HepG2 (cell line): Measurements from ENCODE around the gene VPS18. TPM values are rescaled to one million over a fixed set of nuclear protein-coding genes. Genes with fewer than 3 reads are reported as not detected.

ENCODE experiments used
- ATAD3A ChIP-seq: sonication (generic); formaldehyde crosslinking; IDR thresholded peaks from 2 replicates; pipeline ENCODE4 v1.4.0; 2020; ENCODE audit warnings: missing genetic modification reagents
- DRAP1 ChIP-seq: IDR thresholded peaks from 2 replicates; pipeline ENCODE4 v1.6.1; 2016; ENCODE audit warnings: missing genetic modification reagents, missing compliant biosample characterization
- FOXK1 ChIP-seq: sonication (generic); formaldehyde crosslinking; IDR thresholded peaks from 2 replicates; pipeline ENCODE4 v1.4.0; 2020; ENCODE audit warnings: low read depth, missing genetic modification reagents, borderline replicate concordance
- GATAD1 ChIP-seq: IDR thresholded peaks from 2 replicates; pipeline ENCODE4 v1.6.1; 2016; ENCODE audit warnings: missing genetic modification reagents, missing compliant biosample characterization
- GMEB2 ChIP-seq: IDR thresholded peaks from 2 replicates; pipeline ENCODE4 v1.6.1; 2016; ENCODE audit warnings: missing biosample characterization, missing genetic modification reagents, low read depth
- KLF9 ChIP-seq: IDR thresholded peaks from 2 replicates; pipeline ENCODE4 v1.6.1; 2016; ENCODE audit warnings: low read depth
- MAFF ChIP-seq: IDR thresholded peaks from 2 replicates; pipeline ENCODE4 v1.6.1; 2011; ENCODE audit warnings: low read depth, low read length, improper control_type of control experiment
- MATR3 ChIP-seq: sonication (generic); formaldehyde crosslinking; IDR thresholded peaks from 2 replicates; pipeline ENCODE4 v1.4.0; 2020; ENCODE audit warnings: missing genetic modification reagents
- MAZ ChIP-seq, 2 experiments: sonication (generic) in 1 of 2; formaldehyde crosslinking in 1 of 2; IDR thresholded peaks; 2 replicates each; pipeline versions ENCODE4 v1.5.0 to v1.6.1; 2012 to 2020; ENCODE audit warnings: low read depth in 2 of 2, mild to moderate bottlenecking in 2 of 2, borderline replicate concordance in 1 of 2, improper control_type of control experiment in 1 of 2, low read length in 1 of 2, missing genetic modification reagents in 1 of 2, moderate library complexity in 1 of 2
- MLLT10 ChIP-seq: sonication (generic); formaldehyde crosslinking; IDR thresholded peaks from 2 replicates; pipeline ENCODE4 v1.4.0; 2020; ENCODE audit warnings: missing genetic modification reagents
- NR2F2 ChIP-seq: IDR thresholded peaks from 2 replicates; pipeline ENCODE4 v1.6.1; 2012; ENCODE audit warnings: low read depth, inconsistent platforms, borderline replicate concordance
- TEAD2 ChIP-seq: sonication (generic); formaldehyde crosslinking; IDR thresholded peaks from 2 replicates; pipeline ENCODE4 v1.9.0; 2021; ENCODE audit warnings: missing genetic modification reagents
- ZNF138 ChIP-seq: sonication (generic); formaldehyde crosslinking; IDR thresholded peaks from 2 replicates; pipeline ENCODE4 v1.5.0; 2020; ENCODE audit warnings: mild to moderate bottlenecking, low read depth, missing genetic modification reagents
- ZNF263 ChIP-seq: sonication (generic); formaldehyde crosslinking; IDR thresholded peaks from 2 replicates; pipeline ENCODE4 v1.4.0; 2020; ENCODE audit warnings: missing genetic modification reagents
- ZNF549 ChIP-seq: sonication (generic); formaldehyde crosslinking; IDR thresholded peaks from 2 replicates; pipeline ENCODE4 v1.5.0; 2020; ENCODE audit warnings: missing genetic modification reagents
- ZNF598 ChIP-seq: sonication (generic); formaldehyde crosslinking; IDR thresholded peaks from 2 replicates; pipeline ENCODE4 v1.5.1; 2020; ENCODE audit warnings: mild to moderate bottlenecking, missing genetic modification reagents, borderline replicate concordance
- ZNF724P ChIP-seq: sonication (generic); formaldehyde crosslinking; IDR thresholded peaks from 2 replicates; pipeline ENCODE4 v1.8.0; 2022; ENCODE audit warnings: missing genetic modification reagents, borderline replicate concordance
- polyA plus RNA-seq, 8 experiments: library from polyadenylated mRNA; depleted of rRNA in 3 of 8; stranded (reverse) in 7 of 8; unstranded in 1 of 8; fragments of >200 nt; fragmentation: Illumina TruSeq in 4 of 8; extraction: Trizol in 4 of 8; gene quantifications; 2 replicates each; pipeline versions ENCODE4 v1.2.1 to v1.2.3, GENCODE V29; 2011 to 2016; ENCODE audit warnings: low read depth in 4 of 8, missing spikeins in 1 of 8, mixed read lengths in 1 of 8; ENCODE audit not compliant: insufficient read depth in 1 of 8
- total RNA-seq, 5 experiments: library from RNA; depleted of rRNA; stranded (reverse); fragments of >200 nt; fragmentation: Illumina TruSeq; extraction: Trizol; gene quantifications; 2 replicates each; pipeline ENCODE4 v1.2.3, GENCODE V29; 2016; ENCODE audit warnings: low read depth in 1 of 5
- TF ChIP-seq, protein P1 (sequence below): sonication (generic); formaldehyde crosslinking; IDR thresholded peaks from 2 replicates; pipeline ENCODE4 v1.5.1; 2020; ENCODE audit warnings: mild to moderate bottlenecking, missing genetic modification reagents, borderline replicate concordance

Gene VPS18
- total and polyA plus RNA-seq, 2 of the 13 experiments (the other 11 are each of a cell fraction or from before 2014, with no cell fraction given): 5.8 to 17.0 TPM

GRCh38 chr15:40847223-40847961 is 46.9 kb upstream of the VPS18 start (continued):
- TF ChIP-seq ZNF138 (CRISPR knock-in tag): no peak
- TF ChIP-seq ZNF724P: no peak
- TF ChIP-seq MLLT10 (CRISPR knock-in tag): no peak
- peak; percentile 30; the same call in 1 of the 2 replicates for TF ChIP-seq MAZ (IDR thresholded peaks at IDR 0.05; ENCODE audit: borderline replicate concordance, low read depth, low read length)
- no peak for TF ChIP-seq MAZ (CRISPR knock-in tag; IDR thresholded peaks at IDR 0.05; ENCODE audit: low read depth)
- TF ChIP-seq MAFF: no peak
- TF ChIP-seq MATR3: no peak
- TF ChIP-seq ATAD3A (CRISPR knock-in tag): no peak
- no peak for TF ChIP-seq TEAD2 (CRISPR knock-in tag)
- no peak for TF ChIP-seq KLF9 (CRISPR knock-in tag)
- TF ChIP-seq ZNF598 (CRISPR knock-in tag): no peak
- TF ChIP-seq ZNF263 (CRISPR knock-in tag): peak; percentile 55
- no peak for TF ChIP-seq GATAD1 (CRISPR knock-in tag)
- no peak for TF ChIP-seq NR2F2
- TF ChIP-seq FOXK1 (CRISPR knock-in tag): no peak
- no peak for TF ChIP-seq GMEB2 (CRISPR knock-in tag)
- TF ChIP-seq ZNF549 (CRISPR knock-in tag): no peak
- TF ChIP-seq DRAP1 (CRISPR knock-in tag): no peak
- TF ChIP-seq, protein P1, sequence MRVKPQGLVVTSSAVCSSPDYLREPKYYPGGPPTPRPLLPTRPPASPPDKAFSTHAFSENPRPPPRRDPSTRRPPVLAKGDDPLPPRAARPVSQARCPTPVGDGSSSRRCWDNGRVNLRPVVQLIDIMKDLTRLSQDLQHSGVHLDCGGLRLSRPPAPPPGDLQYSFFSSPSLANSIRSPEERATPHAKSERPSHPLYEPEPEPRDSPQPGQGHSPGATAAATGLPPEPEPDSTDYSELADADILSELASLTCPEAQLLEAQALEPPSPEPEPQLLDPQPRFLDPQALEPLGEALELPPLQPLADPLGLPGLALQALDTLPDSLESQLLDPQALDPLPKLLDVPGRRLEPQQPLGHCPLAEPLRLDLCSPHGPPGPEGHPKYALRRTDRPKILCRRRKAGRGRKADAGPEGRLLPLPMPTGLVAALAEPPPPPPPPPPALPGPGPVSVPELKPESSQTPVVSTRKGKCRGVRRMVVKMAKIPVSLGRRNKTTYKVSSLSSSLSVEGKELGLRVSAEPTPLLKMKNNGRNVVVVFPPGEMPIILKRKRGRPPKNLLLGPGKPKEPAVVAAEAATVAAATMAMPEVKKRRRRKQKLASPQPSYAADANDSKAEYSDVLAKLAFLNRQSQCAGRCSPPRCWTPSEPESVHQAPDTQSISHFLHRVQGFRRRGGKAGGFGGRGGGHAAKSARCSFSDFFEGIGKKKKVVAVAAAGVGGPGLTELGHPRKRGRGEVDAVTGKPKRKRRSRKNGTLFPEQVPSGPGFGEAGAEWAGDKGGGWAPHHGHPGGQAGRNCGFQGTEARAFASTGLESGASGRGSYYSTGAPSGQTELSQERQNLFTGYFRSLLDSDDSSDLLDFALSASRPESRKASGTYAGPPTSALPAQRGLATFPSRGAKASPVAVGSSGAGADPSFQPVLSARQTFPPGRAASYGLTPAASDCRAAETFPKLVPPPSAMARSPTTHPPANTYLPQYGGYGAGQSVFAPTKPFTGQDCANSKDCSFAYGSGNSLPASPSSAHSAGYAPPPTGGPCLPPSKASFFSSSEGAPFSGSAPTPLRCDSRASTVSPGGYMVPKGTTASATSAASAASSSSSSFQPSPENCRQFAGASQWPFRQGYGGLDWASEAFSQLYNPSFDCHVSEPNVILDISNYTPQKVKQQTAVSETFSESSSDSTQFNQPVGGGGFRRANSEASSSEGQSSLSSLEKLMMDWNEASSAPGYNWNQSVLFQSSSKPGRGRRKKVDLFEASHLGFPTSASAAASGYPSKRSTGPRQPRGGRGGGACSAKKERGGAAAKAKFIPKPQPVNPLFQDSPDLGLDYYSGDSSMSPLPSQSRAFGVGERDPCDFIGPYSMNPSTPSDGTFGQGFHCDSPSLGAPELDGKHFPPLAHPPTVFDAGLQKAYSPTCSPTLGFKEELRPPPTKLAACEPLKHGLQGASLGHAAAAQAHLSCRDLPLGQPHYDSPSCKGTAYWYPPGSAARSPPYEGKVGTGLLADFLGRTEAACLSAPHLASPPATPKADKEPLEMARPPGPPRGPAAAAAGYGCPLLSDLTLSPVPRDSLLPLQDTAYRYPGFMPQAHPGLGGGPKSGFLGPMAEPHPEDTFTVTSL (CRISPR knock-in tag): no peak
